Measurements from ENCODE around the gene NTN3. TPM values are rescaled to one million over a fixed set of nuclear protein-coding genes. Genes with fewer than 3 reads are reported as not detected.

Gene NTN3
- polyA plus RNA-seq, 1 donor = 0.75 TPM

GRCh38 chr16:2457267-2457666 lies 13.8 kb upstream of the NTN3 start:
- Histone ChIP-seq H3K36me3 (ENCODE audit: control insufficient read depth, insufficient read depth, low read length) (peaks cover 38% of the 10 kb centered on the region), H3K27ac (ENCODE audit: low read length) (no peak overlapping the region), H3K9me3 (ENCODE audit: control insufficient read depth, low read depth, low read length) (no peaks in the 10 kb centered on the region), H3K4me3 (ENCODE audit: low read length) (no peak overlapping the region), H3K27me3 (ENCODE audit: control insufficient read depth, insufficient read depth, low read length) (no peaks in the 10 kb centered on the region), H3K4me1 (ENCODE audit: control insufficient read depth, insufficient read depth, low read length) (peaks cover 12% of the 10 kb centered on the region)
- DNase-seq = no peak
- no CpG with 5 or more reads among the region's 13 CpGs for WGBS (ENCODE audit: insufficient coverage, low lambda C conversion rate)

GRCh38 chr16:2457946-2458345 lies 13.2 kb upstream of the NTN3 start:
- WGBS (ENCODE audit: insufficient coverage, low lambda C conversion rate) = no CpG with 5 or more reads among the region's 7 CpGs
- peaks cover 12% of the 10 kb centered on the region for H3K4me1 ChIP-seq (ENCODE audit: control insufficient read depth, insufficient read depth, low read length)
- no peak overlapping the region for H3K4me3 ChIP-seq (ENCODE audit: low read length)
- DNase-seq = no peak
- H3K27ac ChIP-seq (ENCODE audit: low read length) = no peak overlapping the region
- H3K9me3 ChIP-seq (ENCODE audit: control insufficient read depth, low read depth, low read length) = no peaks in the 10 kb centered on the region
- H3K36me3 ChIP-seq (ENCODE audit: control insufficient read depth, insufficient read depth, low read length) = peaks cover 34% of the 10 kb centered on the region
- no peaks in the 10 kb centered on the region for H3K27me3 ChIP-seq (ENCODE audit: control insufficient read depth, insufficient read depth, low read length)

GRCh38 chr16:2458887-2459646 lies 12.0 kb upstream of the NTN3 start:
- Histone ChIP-seq H3K9me3 (ENCODE audit: control insufficient read depth, low read depth, low read length) (no peaks in the 10 kb centered on the region), H3K36me3 (ENCODE audit: control insufficient read depth, insufficient read depth, low read length) (peaks cover 22% of the 10 kb centered on the region), H3K4me3 (ENCODE audit: low read length) (peak overlapping the region; percentile 59), H3K4me1 (ENCODE audit: control insufficient read depth, insufficient read depth, low read length) (peaks cover 12% of the 10 kb centered on the region), H3K27ac (ENCODE audit: low read length) (no peak overlapping the region), H3K27me3 (ENCODE audit: control insufficient read depth, insufficient read depth, low read length) (no peaks in the 10 kb centered on the region)
- DNase-seq = no peak
- no CpG with 5 or more reads among the region's 18 CpGs for WGBS (ENCODE audit: insufficient coverage, low lambda C conversion rate)

GRCh38 chr16:2459647-2460390 lies 11.3 kb upstream of the NTN3 start, which contains the start of gene TEDC2:
TEDC2 (plus strand) TSS chr16:2460109; CDS start chr16:2460145, 36 bp downstream.
- no peaks in the 10 kb centered on the region for H3K27me3 ChIP-seq (ENCODE audit: control insufficient read depth, insufficient read depth, low read length)
- H3K36me3 ChIP-seq (ENCODE audit: control insufficient read depth, insufficient read depth, low read length) = peaks cover 18% of the 10 kb centered on the region
- no peaks in the 10 kb centered on the region for H3K9me3 ChIP-seq (ENCODE audit: control insufficient read depth, low read depth, low read length)
- H3K4me3 ChIP-seq (ENCODE audit: low read length) = peak within 1 kb of the TSS; percentile 59
- peaks cover 12% of the 10 kb centered on the region for H3K4me1 ChIP-seq (ENCODE audit: control insufficient read depth, insufficient read depth, low read length)
- no CpG with 5 or more reads among the region's 66 CpGs for WGBS (ENCODE audit: insufficient coverage, low lambda C conversion rate)
- no peak within 1 kb of the TSS for H3K27ac ChIP-seq (ENCODE audit: low read length)
- DNase-seq = peak; percentile 95

GRCh38 chr16:2460391-2460713 lies 10.7 kb upstream of the NTN3 start:
- Histone ChIP-seq H3K9me3 (ENCODE audit: control insufficient read depth, low read depth, low read length) (no peaks in the 10 kb centered on the region), H3K27ac (ENCODE audit: low read length) (no peak overlapping the region), H3K4me3 (ENCODE audit: low read length) (peak overlapping the region; percentile 43), H3K27me3 (ENCODE audit: control insufficient read depth, insufficient read depth, low read length) (no peaks in the 10 kb centered on the region), H3K4me1 (ENCODE audit: control insufficient read depth, insufficient read depth, low read length) (peaks cover 12% of the 10 kb centered on the region), H3K36me3 (ENCODE audit: control insufficient read depth, insufficient read depth, low read length) (peaks cover 15% of the 10 kb centered on the region)
- WGBS (ENCODE audit: insufficient coverage, low lambda C conversion rate) = no CpG with 5 or more reads among the region's 20 CpGs
- no peak for DNase-seq

- Histone ChIP-seq H3K27me3 (ENCODE audit: control insufficient read depth, insufficient read depth, low read length) (no peaks in the 10 kb centered on the region), H3K4me1 (ENCODE audit: control insufficient read depth, insufficient read depth, low read length) (peaks cover 12% of the 10 kb centered on the region), H3K4me3 (ENCODE audit: low read length) (no peak overlapping the region), H3K36me3 (ENCODE audit: control insufficient read depth, insufficient read depth, low read length) (peaks cover 15% of the 10 kb centered on the region), H3K9me3 (ENCODE audit: control insufficient read depth, low read depth, low read length) (no peaks in the 10 kb centered on the region), H3K27ac (ENCODE audit: low read length) (no peak overlapping the region)
- no CpG with 5 or more reads among the region's 13 CpGs for WGBS (ENCODE audit: insufficient coverage, low lambda C conversion rate)
- no peak for DNase-seq
Observed at GRCh38 chr16:2460916-2461315, 10.2 kb upstream of the NTN3 start.

GRCh38 chr16:2462031-2462866 lies 8.8 kb upstream of the NTN3 start:
- Histone ChIP-seq H3K36me3 (ENCODE audit: control insufficient read depth, insufficient read depth, low read length) (peaks cover 2% of the 10 kb centered on the region), H3K4me3 (ENCODE audit: low read length) (no peak overlapping the region), H3K4me1 (ENCODE audit: control insufficient read depth, insufficient read depth, low read length) (peaks cover 12% of the 10 kb centered on the region), H3K27ac (ENCODE audit: low read length) (no peak overlapping the region), H3K27me3 (ENCODE audit: control insufficient read depth, insufficient read depth, low read length) (peaks cover 3% of the 10 kb centered on the region), H3K9me3 (ENCODE audit: control insufficient read depth, low read depth, low read length) (no peaks in the 10 kb centered on the region)
- DNase-seq = no peak
- WGBS (ENCODE audit: insufficient coverage, low lambda C conversion rate) = no CpG with 5 or more reads among the region's 23 CpGs

GRCh38 chr16:2464333-2464732 lies 6.8 kb upstream of the NTN3 start:
- Histone ChIP-seq H3K4me3 (ENCODE audit: low read length) (no peak overlapping the region), H3K9me3 (ENCODE audit: control insufficient read depth, low read depth, low read length) (no peaks in the 10 kb centered on the region), H3K4me1 (ENCODE audit: control insufficient read depth, insufficient read depth, low read length) (peaks cover 12% of the 10 kb centered on the region), H3K27me3 (ENCODE audit: control insufficient read depth, insufficient read depth, low read length) (peaks cover 16% of the 10 kb centered on the region), H3K27ac (ENCODE audit: low read length) (no peak overlapping the region), H3K36me3 (ENCODE audit: control insufficient read depth, insufficient read depth, low read length) (no peaks in the 10 kb centered on the region)
- DNase-seq = no peak
- WGBS (ENCODE audit: insufficient coverage, low lambda C conversion rate) = no CpG with 5 or more reads among the region's 12 CpGs

- Histone ChIP-seq H3K9me3 (ENCODE audit: control insufficient read depth, low read depth, low read length) (no peaks in the 10 kb centered on the region), H3K4me1 (ENCODE audit: control insufficient read depth, insufficient read depth, low read length) (peaks cover 5% of the 10 kb centered on the region), H3K36me3 (ENCODE audit: control insufficient read depth, insufficient read depth, low read length) (no peaks in the 10 kb centered on the region), H3K27me3 (ENCODE audit: control insufficient read depth, insufficient read depth, low read length) (peaks cover 31% of the 10 kb centered on the region), H3K27ac (ENCODE audit: low read length) (no peak overlapping the region), H3K4me3 (ENCODE audit: low read length) (no peak overlapping the region)
- no peak for DNase-seq
- WGBS (ENCODE audit: insufficient coverage, low lambda C conversion rate) = no CpG with 5 or more reads among the region's 12 CpGs
Observed at GRCh38 chr16:2465653-2466415, 5.3 kb upstream of the NTN3 start.
